H1 (cell line): Measurements from ENCODE around the gene GRID1. TPM values are rescaled to one million over a fixed set of nuclear protein-coding genes. Genes with fewer than 3 reads are reported as not detected.
A peak's percentile ranks its signal among the peaks of the same experiment; 100 is the strongest.

ENCODE experiments used
- SIN3A ChIP-seq, 2 experiments: IDR thresholded peaks in 1 of 2; conservative IDR thresholded peaks in 1 of 2; 2 replicates each; pipeline ENCODE4 v1.6.1; 2011 to 2012; ENCODE audit warnings: low read length in 2 of 2, improper control_type of control experiment in 1 of 2, low read depth in 1 of 2, mild to moderate bottlenecking in 1 of 2
- polyA plus RNA-seq, 7 experiments: library from polyadenylated mRNA; depleted of rRNA in 3 of 7; stranded (reverse) in 5 of 7; unstranded in 2 of 7; fragments of >200 nt in 5 of 7; fragments of 200-250 nt in 2 of 7; gene quantifications; 1 replicate in 5 of 7; 2 replicates in 1 of 7; 4 replicates in 1 of 7; pipeline versions ENCODE4 v1.2.1 to v1.2.3, GENCODE V29; 2011 to 2013; ENCODE audit warnings: missing spikeins in 2 of 7, mixed read lengths in 2 of 7
- total RNA-seq: library from RNA; stranded (reverse); fragmentation: NEBNext Ultra II Directional; extraction: Animal tissue kit (Norgen Biotek cat#: 25700); gene quantifications from 2 replicates; pipeline ENCODE4 v1.2.1, GENCODE V29; 2021
- TF ChIP-seq, protein P1 (sequence below), 3 experiments: IDR thresholded peaks; 1 replicate in 2 of 3; 2 replicates in 1 of 3; pipeline versions ENCODE4 v1.5.1 to v1.6.1; 2011; ENCODE audit warnings: low read length in 3 of 3, mild to moderate bottlenecking in 3 of 3, inconsistent platforms in 2 of 3, low read depth in 1 of 3, moderate library complexity in 1 of 3; ENCODE audit not compliant: insufficient read depth in 1 of 3; ENCODE audit errors: control extremely low read depth in 1 of 3

Gene GRID1
- total and polyA plus RNA-seq, 2 of the 8 experiments (the other 6 are each of a cell fraction or from before 2014, with no cell fraction given): 0.22 to 0.30 TPM

DNA sequence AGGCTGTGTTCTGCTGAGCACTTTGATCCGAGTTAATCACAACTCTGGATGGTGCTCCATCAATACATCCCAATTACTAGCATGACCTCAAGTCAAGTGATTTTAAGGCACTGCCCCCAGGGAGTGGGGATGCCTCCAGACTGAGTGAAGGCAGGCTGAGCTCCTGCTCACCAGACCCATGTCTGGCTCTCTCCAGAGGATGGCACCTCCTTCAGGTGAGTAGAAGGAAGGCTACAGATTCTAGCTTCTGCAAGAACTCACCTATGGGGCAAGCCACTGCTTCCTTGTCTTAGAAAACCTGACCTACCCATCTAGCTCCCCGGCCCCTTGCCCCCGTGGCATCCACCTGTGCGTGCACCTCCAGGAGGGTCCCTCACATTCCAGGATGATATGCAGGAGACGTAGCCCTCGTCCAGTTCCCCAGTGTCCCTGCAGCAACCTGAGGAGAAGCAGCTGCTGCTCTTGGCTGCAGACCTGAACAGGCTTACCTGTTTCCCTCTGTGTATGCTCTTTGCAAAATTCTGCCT, 390.3 kb downstream of the GRID1 start (continued):
- TF ChIP-seq, protein P1, sequence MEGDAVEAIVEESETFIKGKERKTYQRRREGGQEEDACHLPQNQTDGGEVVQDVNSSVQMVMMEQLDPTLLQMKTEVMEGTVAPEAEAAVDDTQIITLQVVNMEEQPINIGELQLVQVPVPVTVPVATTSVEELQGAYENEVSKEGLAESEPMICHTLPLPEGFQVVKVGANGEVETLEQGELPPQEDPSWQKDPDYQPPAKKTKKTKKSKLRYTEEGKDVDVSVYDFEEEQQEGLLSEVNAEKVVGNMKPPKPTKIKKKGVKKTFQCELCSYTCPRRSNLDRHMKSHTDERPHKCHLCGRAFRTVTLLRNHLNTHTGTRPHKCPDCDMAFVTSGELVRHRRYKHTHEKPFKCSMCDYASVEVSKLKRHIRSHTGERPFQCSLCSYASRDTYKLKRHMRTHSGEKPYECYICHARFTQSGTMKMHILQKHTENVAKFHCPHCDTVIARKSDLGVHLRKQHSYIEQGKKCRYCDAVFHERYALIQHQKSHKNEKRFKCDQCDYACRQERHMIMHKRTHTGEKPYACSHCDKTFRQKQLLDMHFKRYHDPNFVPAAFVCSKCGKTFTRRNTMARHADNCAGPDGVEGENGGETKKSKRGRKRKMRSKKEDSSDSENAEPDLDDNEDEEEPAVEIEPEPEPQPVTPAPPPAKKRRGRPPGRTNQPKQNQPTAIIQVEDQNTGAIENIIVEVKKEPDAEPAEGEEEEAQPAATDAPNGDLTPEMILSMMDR (IDR thresholded peaks at IDR 0.05; ENCODE audit: control extremely low read depth in 1 of 3, insufficient read depth in 1 of 3, low read depth in 1 of 3, low read length in 3 of 3): peak; percentile 30 to 67 (median 31); a peak in 3 of 4 replicates
- TF ChIP-seq SIN3A (conservative IDR thresholded peaks at IDR 0.05 in 1 of 2, IDR thresholded peaks at IDR 0.05 in 1 of 2; ENCODE audit: low read depth in 1 of 2, low read length in 2 of 2): no peak
- TF ChIP-seq, all 59 proteins: peak for 2
